ENCODE measurements around the gene GPR37L1. TPM values are rescaled to one million over a fixed set of nuclear protein-coding genes. Genes with fewer than 3 reads are reported as not detected.

Gene GPR37L1
- total RNA-seq, 5 donors from 2014 or later (not counting 1 experiment from before 2014, with no cell fraction given) = not detected

DNA sequence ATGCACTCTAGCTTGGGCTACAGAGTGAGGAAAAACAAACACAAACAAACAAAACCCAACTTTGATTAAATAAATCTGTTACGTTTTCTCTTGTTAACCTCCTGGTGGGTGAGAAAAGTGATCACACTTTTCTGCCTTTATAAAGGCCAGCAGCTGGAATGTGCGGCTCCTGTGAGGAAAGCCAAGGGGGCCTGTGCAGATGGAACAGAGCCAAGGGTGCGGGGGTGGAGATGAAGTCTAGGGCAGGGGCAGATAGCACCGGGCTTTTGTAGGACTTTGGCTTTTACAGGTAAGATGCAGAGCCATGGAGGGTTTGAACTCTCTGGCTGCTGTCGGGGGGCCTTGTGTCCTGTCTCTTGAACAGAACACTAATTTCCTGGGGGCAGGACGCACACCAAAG is 40.7 kb upstream of the GPR37L1 start:
- Histone ChIP-seq H3K27me3 (replicated peaks in 1 of 2; ENCODE audit: control insufficient read depth in 2 of 2, extremely low read depth in 1 of 2, insufficient read depth in 2 of 2, low read length in 1 of 2) (peaks cover 0 to 5% of the 10 kb centered on the region in 2 experiments), H3K9me3 (no peaks in the 10 kb centered on the region), H3K36me3 (ENCODE audit: control insufficient read depth in 2 of 2, extremely low read depth in 1 of 2, insufficient read depth in 1 of 2, low read length in 1 of 2) (no peaks in the 10 kb centered on the region), H3K4me1 (ENCODE audit: control insufficient read depth in 1 of 2, extremely low read depth in 1 of 2, insufficient read depth in 2 of 2, low read length in 2 of 2) (no peaks in the 10 kb centered on the region), H3K27ac (ENCODE audit: low read length) (no peak overlapping the region), H3K4me3 (ENCODE audit: control insufficient read depth in 1 of 2, extremely low read depth in 1 of 2, low read length in 1 of 2) (no peak overlapping the region)
- Mint-ChIP-seq H3K9me3 (no peaks in the 10 kb centered on the region), H3K36me3 (no peaks in the 10 kb centered on the region), H3K27ac (no peak overlapping the region), H3K4me1 (no peaks in the 10 kb centered on the region), H3K27me3 (peaks cover 2 to 3% of the 10 kb centered on the region in 2 donors), H3K4me3 (no peak overlapping the region)
- WGBS (ENCODE audit: insufficient coverage) = 98% methylated on average over 5 of the region's 6 CpGs
- DNase-seq (no peak), ATAC-seq (replicated peaks in 1 of 4) (no peak)
- ChIA-PET POLR2A (no interaction called here), CTCF (no interaction called here)

DNA sequence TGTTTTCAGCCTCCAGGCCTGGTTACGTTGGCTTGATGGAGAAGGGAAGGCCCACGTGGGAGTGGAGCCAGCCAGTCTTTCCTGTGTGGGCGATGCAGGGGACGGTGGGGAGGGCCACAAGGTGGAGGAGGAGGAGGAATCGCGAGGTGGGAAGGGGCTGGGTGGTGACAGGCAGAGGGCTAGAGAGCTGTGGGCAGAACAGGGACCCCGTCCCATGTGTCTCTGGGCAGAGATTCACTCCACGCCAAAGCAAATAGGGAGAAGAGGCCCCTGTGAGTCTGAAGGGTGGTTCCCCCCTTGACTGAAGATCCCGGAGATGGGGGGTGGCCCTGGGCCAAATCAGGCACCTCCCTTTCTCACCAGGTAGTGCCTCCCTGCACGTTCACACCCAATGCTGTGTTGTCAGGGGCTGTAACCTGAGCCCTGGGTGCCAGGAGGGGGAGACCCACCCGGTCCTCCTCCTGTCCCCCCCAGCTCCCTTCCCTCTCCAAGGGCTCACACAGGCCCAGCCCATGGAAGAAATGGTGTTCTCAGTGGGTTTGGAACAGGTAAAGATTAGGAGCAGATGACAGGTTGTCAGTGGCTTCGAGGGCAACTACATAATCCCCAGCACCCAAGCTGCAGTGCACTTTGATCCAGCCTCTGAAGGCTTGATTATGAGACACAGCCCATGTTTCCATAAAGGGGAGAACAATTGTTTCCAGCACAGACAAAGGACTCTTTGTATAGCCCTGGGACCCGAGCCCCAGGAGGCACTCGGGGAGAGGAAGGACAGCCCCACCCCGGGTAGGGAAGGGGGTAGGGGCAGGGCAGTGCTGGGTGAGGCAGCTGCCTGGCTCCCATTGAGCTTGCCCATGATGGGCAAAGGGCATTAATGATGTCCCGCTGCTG is 37.7 kb upstream of the GPR37L1 start:
- Histone ChIP-seq H3K4me1 (ENCODE audit: control insufficient read depth in 1 of 2, extremely low read depth in 1 of 2, insufficient read depth in 2 of 2, low read length in 2 of 2) (no peaks in the 10 kb centered on the region), H3K27ac (ENCODE audit: low read length) (no peak overlapping the region), H3K4me3 (ENCODE audit: control insufficient read depth in 1 of 2, extremely low read depth in 1 of 2, low read length in 1 of 2) (no peak overlapping the region), H3K9me3 (no peaks in the 10 kb centered on the region), H3K27me3 (replicated peaks in 1 of 2; ENCODE audit: control insufficient read depth in 2 of 2, extremely low read depth in 1 of 2, insufficient read depth in 2 of 2, low read length in 1 of 2) (peaks cover 0 to 5% of the 10 kb centered on the region in 2 experiments), H3K36me3 (ENCODE audit: control insufficient read depth in 2 of 2, extremely low read depth in 1 of 2, insufficient read depth in 1 of 2, low read length in 1 of 2) (no peaks in the 10 kb centered on the region)
- ChIA-PET CTCF (no interaction called here), POLR2A (interaction anchor here in 1 of 2 donors (0.6 kb wide), 1 partner anchor 213 kb away, joined by 5 read pairs; no protein-coding TSS in a partner anchor)
- Mint-ChIP-seq H3K9me3 (no peaks in the 10 kb centered on the region), H3K4me3 (no peak overlapping the region), H3K27ac (no peak overlapping the region), H3K4me1 (no peaks in the 10 kb centered on the region), H3K27me3 (peaks cover 2 to 3% of the 10 kb centered on the region in 2 donors), H3K36me3 (no peaks in the 10 kb centered on the region)
- 59% methylated on average over 12 of the region's 16 CpGs for WGBS (ENCODE audit: insufficient coverage)
- DNase-seq = no peak
- ATAC-seq (replicated peaks in 1 of 4) = no peak

DNA sequence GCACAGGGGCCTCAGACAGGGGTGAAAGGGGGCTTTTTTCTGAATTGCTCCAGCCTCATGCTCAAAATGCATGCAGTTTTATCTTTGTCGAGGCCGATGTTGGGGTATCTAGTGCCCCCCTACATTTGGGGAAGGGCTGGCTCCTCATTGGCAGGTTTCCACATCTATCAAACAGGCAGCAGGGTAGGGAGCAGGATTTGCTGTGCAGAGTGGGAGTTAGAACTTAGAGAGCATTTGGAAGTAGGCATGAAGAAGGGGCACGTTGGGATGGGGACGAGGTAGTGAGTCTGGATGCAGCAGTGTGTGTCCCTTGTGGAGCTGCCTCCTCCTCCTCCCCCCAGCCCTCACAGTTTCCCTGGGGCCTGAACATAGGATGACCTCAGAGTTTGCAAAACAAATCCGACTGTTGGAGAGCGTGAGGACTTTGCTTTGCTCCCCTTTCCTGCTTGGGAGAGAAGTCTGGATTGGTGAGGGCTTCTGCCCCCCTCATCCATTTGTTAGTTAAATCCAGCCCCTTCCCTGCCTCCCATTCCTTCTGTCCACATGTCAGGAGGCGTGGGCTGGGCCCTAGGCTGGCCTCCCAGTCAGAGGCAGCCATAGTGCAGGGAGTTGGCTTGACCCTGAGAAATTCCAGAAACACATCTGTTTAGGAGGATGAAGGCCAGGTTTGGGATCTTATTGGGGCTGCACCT is 36.9 kb upstream of the GPR37L1 start:
- Mint-ChIP-seq H3K27me3 (peaks cover 2 to 4% of the 10 kb centered on the region in 2 donors), H3K36me3 (no peaks in the 10 kb centered on the region), H3K4me1 (no peaks in the 10 kb centered on the region), H3K27ac (no peak overlapping the region), H3K9me3 (no peaks in the 10 kb centered on the region), H3K4me3 (no peak overlapping the region)
- Histone ChIP-seq H3K27ac (ENCODE audit: low read length) (no peak overlapping the region), H3K4me1 (ENCODE audit: control insufficient read depth in 1 of 2, extremely low read depth in 1 of 2, insufficient read depth in 2 of 2, low read length in 2 of 2) (no peaks in the 10 kb centered on the region), H3K9me3 (no peaks in the 10 kb centered on the region), H3K27me3 (replicated peaks in 1 of 2; ENCODE audit: control insufficient read depth in 2 of 2, extremely low read depth in 1 of 2, insufficient read depth in 2 of 2, low read length in 1 of 2) (peaks cover 0 to 5% of the 10 kb centered on the region in 2 experiments), H3K36me3 (ENCODE audit: control insufficient read depth in 2 of 2, extremely low read depth in 1 of 2, insufficient read depth in 1 of 2, low read length in 1 of 2) (no peaks in the 10 kb centered on the region), H3K4me3 (ENCODE audit: control insufficient read depth in 1 of 2, extremely low read depth in 1 of 2, low read length in 1 of 2) (no peak overlapping the region)
- no CpG with 5 or more reads among the region's 7 CpGs for WGBS (ENCODE audit: insufficient coverage)
- CTCF ChIA-PET = no interaction called here
- DNase-seq = no peak
- POLR2A ChIA-PET = no interaction called here
- no peak for ATAC-seq (replicated peaks in 1 of 4)

DNA sequence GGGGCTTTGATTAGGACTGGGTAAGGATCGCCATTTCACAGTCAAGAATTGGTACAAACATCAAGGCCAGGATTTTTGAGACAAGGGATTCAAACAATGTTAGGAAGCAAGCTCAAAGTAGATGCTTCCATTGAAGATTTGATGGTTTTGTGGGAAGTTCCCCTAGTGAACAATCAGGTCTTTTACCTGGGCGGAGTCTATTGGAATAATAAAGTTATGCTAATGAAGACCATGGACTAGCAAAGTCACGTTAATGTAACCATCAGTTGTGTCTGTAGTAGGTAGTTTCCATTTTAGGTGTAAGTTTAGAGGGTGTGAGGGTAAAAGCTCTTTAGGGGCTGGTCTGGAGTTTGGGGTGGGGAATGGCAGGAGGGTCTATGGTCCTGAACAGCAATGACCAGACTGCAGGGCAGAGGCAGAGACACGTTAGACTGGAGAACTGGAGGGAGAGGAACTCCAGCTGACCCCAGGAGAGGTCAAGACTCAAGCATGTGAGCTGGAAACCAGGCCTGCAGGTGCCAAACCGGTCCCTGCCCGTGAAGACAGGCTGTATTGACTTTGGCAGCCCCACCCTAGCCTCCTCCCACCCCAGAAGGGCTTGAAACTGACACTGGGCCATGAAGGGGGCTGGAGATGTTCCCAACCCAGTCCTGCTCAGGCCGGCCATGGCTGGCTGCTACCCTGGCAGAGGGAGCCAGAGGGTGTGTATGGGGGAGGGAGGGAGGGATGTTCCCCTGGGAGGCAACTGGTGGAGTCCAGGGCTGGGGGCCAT is 36.0 kb upstream of the GPR37L1 start:
- ATAC-seq (replicated peaks in 1 of 4) = no peak
- no peak overlapping the region for H3K27ac ChIP-seq (ENCODE audit: low read length)
- no peaks in the 10 kb centered on the region for H3K4me1 ChIP-seq (ENCODE audit: control insufficient read depth in 1 of 2, extremely low read depth in 1 of 2, insufficient read depth in 2 of 2, low read length in 2 of 2)
- 63% methylated on average over 5 of the region's 7 CpGs for WGBS (ENCODE audit: insufficient coverage)
- peaks cover 0 to 5% of the 10 kb centered on the region in 2 experiments for H3K27me3 ChIP-seq (replicated peaks in 1 of 2; ENCODE audit: control insufficient read depth in 2 of 2, extremely low read depth in 1 of 2, insufficient read depth in 2 of 2, low read length in 1 of 2)
- no peak overlapping the region for H3K4me3 Mint-ChIP-seq
- H3K4me3 ChIP-seq (ENCODE audit: control insufficient read depth in 1 of 2, extremely low read depth in 1 of 2, low read length in 1 of 2) = no peak overlapping the region
- H3K36me3 Mint-ChIP-seq = no peaks in the 10 kb centered on the region
- H3K9me3 ChIP-seq = no peaks in the 10 kb centered on the region
- DNase-seq = no peak
- H3K36me3 ChIP-seq (ENCODE audit: control insufficient read depth in 2 of 2, extremely low read depth in 1 of 2, insufficient read depth in 1 of 2, low read length in 1 of 2) = no peaks in the 10 kb centered on the region
- H3K27ac Mint-ChIP-seq = no peak overlapping the region
- no peaks in the 10 kb centered on the region for H3K4me1 Mint-ChIP-seq
- ChIA-PET CTCF (interaction anchor here in 1 of 2 donors (0.6 kb wide), 1 partner anchor 90 kb away, joined by 3 read pairs; no protein-coding TSS in a partner anchor), POLR2A (no interaction called here)
- peaks cover 2 to 10% of the 10 kb centered on the region in 2 donors for H3K27me3 Mint-ChIP-seq
- H3K9me3 Mint-ChIP-seq = no peaks in the 10 kb centered on the region

DNA sequence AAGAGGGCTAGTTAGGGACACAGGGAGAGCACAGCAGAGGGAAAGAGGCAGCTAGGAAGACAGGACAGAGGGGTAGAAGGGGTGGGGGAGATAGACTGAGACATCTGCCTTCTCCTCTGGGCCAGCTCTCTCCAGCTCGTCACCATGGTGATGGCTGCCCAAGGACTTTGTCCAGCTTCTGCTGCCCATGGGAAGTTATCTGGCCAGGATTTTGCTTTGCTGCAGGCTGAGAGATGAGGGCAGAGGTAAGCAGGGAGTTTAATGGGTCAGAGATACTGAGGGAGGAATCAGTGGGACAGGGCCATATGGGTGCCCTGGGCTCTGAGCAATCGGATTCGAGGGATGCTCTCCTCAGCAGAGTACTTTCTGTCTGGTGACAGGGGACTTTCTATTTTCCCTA is 34.5 kb upstream of the GPR37L1 start:
- ATAC-seq (replicated peaks in 1 of 4) = no peak
- whole genome bisulfite sequencing (ENCODE audit: insufficient coverage) = 86% methylated on average over 1 of the region's 3 CpGs
- H3K4me1 ChIP-seq (ENCODE audit: control insufficient read depth in 1 of 2, extremely low read depth in 1 of 2, insufficient read depth in 2 of 2, low read length in 2 of 2) = no peaks in the 10 kb centered on the region
- Mint-ChIP-seq H3K4me1 (no peaks in the 10 kb centered on the region), H3K36me3 (no peaks in the 10 kb centered on the region), H3K4me3 (no peak overlapping the region), H3K9me3 (no peaks in the 10 kb centered on the region), H3K27me3 (peaks cover 2 to 10% of the 10 kb centered on the region in 2 donors), H3K27ac (no peak overlapping the region)
- H3K4me3 ChIP-seq (ENCODE audit: control insufficient read depth in 1 of 2, extremely low read depth in 1 of 2, low read length in 1 of 2) = no peak overlapping the region
- H3K27me3 ChIP-seq (replicated peaks in 1 of 2; ENCODE audit: control insufficient read depth in 2 of 2, extremely low read depth in 1 of 2, insufficient read depth in 2 of 2, low read length in 1 of 2) = peaks cover 0 to 5% of the 10 kb centered on the region in 2 experiments
- ChIA-PET CTCF (no interaction called here), POLR2A (no interaction called here)
- H3K9me3 ChIP-seq = no peaks in the 10 kb centered on the region
- H3K36me3 ChIP-seq (ENCODE audit: control insufficient read depth in 2 of 2, extremely low read depth in 1 of 2, insufficient read depth in 1 of 2, low read length in 1 of 2) = no peaks in the 10 kb centered on the region
- no peak for DNase-seq
- H3K27ac ChIP-seq (ENCODE audit: low read length) = no peak overlapping the region

DNA sequence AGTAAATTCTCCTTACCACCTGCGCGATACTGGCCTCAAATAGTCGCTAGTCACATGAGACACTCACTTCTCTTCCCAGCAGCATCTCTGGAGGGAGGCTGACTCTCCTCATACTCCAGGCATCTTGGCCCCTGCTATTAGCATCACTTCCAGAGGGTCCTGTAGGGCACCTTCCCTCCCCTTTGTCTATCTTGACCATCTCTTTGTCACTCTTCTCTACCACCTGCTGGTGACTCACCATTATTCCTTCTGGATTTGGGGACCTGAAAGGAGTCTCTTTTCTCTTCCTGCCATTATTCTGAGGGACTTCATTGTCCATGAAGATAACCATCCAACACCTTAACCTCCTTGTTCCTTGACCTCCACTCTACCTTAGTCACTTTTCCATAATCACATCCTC is 31.7 kb upstream of the GPR37L1 start:
- H3K4me3 ChIP-seq (ENCODE audit: control insufficient read depth in 1 of 2, extremely low read depth in 1 of 2, low read length in 1 of 2) = no peak overlapping the region
- H3K27ac ChIP-seq (ENCODE audit: low read length) = no peak overlapping the region
- WGBS (ENCODE audit: insufficient coverage) = 94% methylated on average over 3 of the region's 3 CpGs
- H3K36me3 ChIP-seq (ENCODE audit: control insufficient read depth in 2 of 2, extremely low read depth in 1 of 2, insufficient read depth in 1 of 2, low read length in 1 of 2) = no peaks in the 10 kb centered on the region
- Mint-ChIP-seq H3K36me3 (no peaks in the 10 kb centered on the region), H3K9me3 (no peaks in the 10 kb centered on the region), H3K27me3 (peaks cover 4 to 13% of the 10 kb centered on the region in 2 donors), H3K4me1 (no peaks in the 10 kb centered on the region), H3K27ac (no peak overlapping the region), H3K4me3 (no peak overlapping the region)
- H3K9me3 ChIP-seq = no peaks in the 10 kb centered on the region
- ChIA-PET CTCF (interaction anchor here in 1 of 2 donors (0.7 kb wide), 1 partner anchor 223 kb away, joined by 3 read pairs; no protein-coding TSS in a partner anchor), POLR2A (no interaction called here)
- H3K4me1 ChIP-seq (ENCODE audit: control insufficient read depth in 1 of 2, extremely low read depth in 1 of 2, insufficient read depth in 2 of 2, low read length in 2 of 2) = no peaks in the 10 kb centered on the region
- H3K27me3 ChIP-seq (replicated peaks in 1 of 2; ENCODE audit: control insufficient read depth in 2 of 2, extremely low read depth in 1 of 2, insufficient read depth in 2 of 2, low read length in 1 of 2) = peaks cover 0 to 4% of the 10 kb centered on the region in 2 experiments
- DNase-seq = no peak
- no peak for ATAC-seq (replicated peaks in 1 of 4)
